ENCODE results near the gene ARAF. TPM values are rescaled to one million over a fixed set of nuclear protein-coding genes. Genes with fewer than 3 reads are reported as not detected.

ARAF gene
- total RNA-seq, result 23.0 TPM

DNA sequence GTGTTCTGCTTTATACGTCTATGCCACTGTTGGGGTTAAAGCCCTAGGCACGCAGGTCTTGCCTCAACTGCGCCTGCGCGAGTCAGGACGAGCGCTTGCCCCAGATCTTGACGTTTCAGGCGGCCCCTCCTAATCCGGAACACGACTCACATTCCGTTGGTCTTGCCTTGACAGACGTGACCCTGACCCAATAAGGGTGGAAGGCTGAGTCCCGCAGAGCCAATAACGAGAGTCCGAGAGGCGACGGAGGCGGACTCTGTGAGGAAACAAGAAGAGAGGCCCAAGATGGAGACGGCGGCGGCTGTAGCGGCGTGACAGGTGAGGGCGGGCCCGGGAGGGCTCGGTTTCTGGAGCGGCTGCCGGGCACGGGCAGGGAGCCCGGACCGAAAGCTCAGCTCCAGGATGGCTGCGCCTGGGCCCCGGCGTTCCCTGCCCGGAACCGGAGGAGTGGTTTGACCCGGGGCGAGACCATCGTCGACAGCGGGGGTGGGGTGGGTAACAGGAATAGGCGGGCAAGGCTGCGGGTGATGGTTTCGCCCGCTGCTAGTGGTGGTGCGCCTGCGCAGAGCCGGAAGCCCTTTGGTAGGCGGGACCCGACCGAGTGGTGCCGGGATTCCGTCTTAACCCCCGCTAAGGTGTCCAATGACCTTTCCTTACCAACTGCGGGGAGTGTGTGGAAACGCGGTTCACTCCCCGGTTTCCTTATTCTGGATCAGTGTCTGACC, at the start of gene ARAF:
TSS of gene ARAF (plus strand) at position 272 of the 725 bp plus-strand sequence. CDS start 1,763 bp downstream, outside the sequence.

DNA sequence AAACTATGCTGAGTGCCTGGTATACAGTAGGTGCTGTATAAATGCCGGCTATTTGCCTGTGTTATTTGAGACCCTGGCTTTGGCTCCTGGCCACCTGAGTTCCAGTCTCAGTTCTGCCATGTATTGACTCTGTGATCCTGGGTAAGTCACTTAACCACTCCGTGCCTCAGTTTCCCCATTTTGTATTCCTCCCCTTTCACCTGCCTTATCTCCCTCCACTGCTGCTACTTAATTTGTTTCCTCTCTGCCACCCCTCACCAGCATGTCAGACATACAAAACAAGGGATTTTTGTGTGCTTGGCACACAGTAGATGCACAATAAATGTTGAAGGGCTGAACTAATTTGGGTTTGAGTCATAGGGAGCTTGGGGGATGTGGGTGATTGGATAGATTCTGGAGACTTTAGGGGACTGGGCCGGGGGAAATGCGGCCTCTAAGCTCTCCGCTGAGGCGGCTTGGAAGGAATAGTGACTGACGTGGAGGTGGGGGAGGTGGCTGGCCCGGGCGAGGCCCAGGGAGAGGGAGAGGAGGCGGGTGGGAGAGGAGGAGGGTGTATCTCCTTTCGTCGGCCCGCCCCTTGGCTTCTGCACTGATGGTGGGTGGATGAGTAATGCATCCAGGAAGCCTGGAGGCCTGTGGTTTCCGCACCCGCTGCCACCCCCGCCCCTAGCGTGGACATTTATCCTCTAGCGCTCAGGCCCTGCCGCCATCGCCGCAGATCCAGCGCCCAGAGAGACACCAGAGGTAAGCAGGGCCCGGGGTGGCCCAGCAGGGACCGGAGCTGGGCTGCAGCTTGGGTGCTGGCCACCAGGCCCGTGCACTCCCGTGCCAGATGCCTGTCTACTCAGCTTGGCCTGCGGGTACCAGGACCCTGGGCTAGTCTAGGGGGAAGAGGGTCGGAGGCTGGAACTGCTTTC, 21.0 kb downstream of the ARAF start, which contains the start of gene TIMP1:
TSS of gene TIMP1 (plus strand) at position 706 of the 917 bp plus-strand sequence. CDS start 980 bp downstream, outside the sequence.

DNA sequence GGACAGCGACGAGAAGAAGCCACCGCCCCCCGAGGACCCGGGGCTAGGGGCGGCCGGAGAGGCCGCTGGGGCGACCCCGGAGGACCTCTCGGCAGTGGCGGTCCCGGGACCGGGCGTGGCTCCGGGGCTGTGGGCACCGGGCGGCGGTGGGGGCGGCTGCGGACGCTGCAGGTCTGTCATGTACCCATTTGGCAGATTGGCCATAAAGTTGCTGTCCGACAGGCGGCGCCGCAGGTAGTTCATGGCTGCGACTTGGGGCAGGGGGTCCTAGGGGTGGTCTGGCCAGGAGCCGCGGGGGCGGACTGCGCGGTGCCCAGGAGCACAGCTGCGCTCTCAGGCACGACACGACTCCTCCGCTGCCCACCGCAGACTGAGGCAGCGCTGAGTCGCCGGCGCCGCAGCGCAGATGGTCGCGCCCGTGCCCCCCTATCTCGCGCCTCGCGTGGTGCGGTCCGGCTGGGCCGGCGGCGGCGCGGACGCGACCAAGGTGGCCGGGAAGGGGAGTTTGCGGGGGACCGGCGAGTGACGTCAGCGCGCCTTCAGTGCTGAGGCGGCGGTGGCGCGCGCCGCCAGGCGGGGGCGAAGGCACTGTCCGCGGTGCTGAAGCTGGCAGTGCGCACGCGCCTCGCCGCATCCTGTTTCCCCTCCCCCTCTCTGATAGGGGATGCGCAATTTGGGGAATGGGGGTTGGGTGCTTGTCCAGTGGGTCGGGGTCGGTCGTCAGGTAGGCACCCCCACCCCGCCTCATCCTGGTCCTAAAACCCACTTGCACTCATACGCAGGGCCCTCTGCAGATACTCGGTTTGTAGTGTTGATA, 58.7 kb downstream of the ARAF start, which contains the start of gene SYN1:
TSS of gene SYN1 (minus strand) at position 372 of the 817 bp plus-strand sequence. CDS start at position 243, 129 bp downstream.

Other genes with a start within 250 kb of the ARAF start
- gene ZNF157, start 190.6 kb upstream of the ARAF start, total RNA-seq, result 2.6 TPM
- 17.4 TPM for gene ZNF41, start 78.0 kb upstream of the ARAF start, total RNA-seq
- gene TIMP1, start 21.2 kb downstream of the ARAF start, total RNA-seq, result 60.9 TPM
- gene SYN1, start 58.7 kb downstream of the ARAF start, total RNA-seq, result 5.7 TPM
- 5.2 TPM for gene CFP, start 68.7 kb downstream of the ARAF start, total RNA-seq
- gene ELK1, start 89.4 kb downstream of the ARAF start, total RNA-seq, result 16.4 TPM
- gene UXT, start 98.0 kb downstream of the ARAF start, total RNA-seq, result 41.6 TPM